ENCODE data around the gene EPO. TPM values are rescaled to one million over a fixed set of nuclear protein-coding genes. Genes with fewer than 3 reads are reported as not detected.

The EPO gene
- total and polyA plus RNA-seq, 2 experiments from 2014 or later = not detected

- Histone ChIP-seq H3K36me3 (ENCODE audit: low read depth) (no peaks in the 10 kb centered on the region), H3K27me3 (replicated peaks; ENCODE audit: insufficient read depth) (peaks cover 4% of the 10 kb centered on the region; the same call in 1 of the 2 replicates), H3K79me2 (ENCODE audit: insufficient read depth) (peaks cover 28% of the 10 kb centered on the region), H3K9ac (peak overlapping the region; percentile 95), H4K20me1 (ENCODE audit: insufficient read depth) (no peaks in the 10 kb centered on the region), H2AFZ (peak overlapping the region; percentile 94), H3K4me3 (peak overlapping the region; percentile 94), H3F3A (ENCODE audit: insufficient read depth) (no peaks in the 10 kb centered on the region), H3K4me1 (ENCODE audit: insufficient read depth) (peaks cover 6% of the 10 kb centered on the region; the same call in 1 of the 2 replicates), H3K9me3 (ENCODE audit: low read depth) (no peaks in the 10 kb centered on the region), H3K4me2 (ENCODE audit: unreplicated experiment) (peak overlapping the region; percentile 77), H3K9me2 (ENCODE audit: insufficient read depth) (no peaks in the 10 kb centered on the region), H3K27ac (peak overlapping the region; percentile 74)
- peak; percentile 79 for DNase-seq
- WGBS, 2 experiments (ENCODE audit: low coverage in 1 of 2, low lambda C conversion rate in 2 of 2, missing lambda C conversion rate in 2 of 2) = 1 to 2% methylated on average over 22 to 25 of the region's 25 CpGs
- TF ChIP-seq EZH2 (IDR thresholded peaks at IDR 0.05; ENCODE audit: insufficient read depth, poor library complexity, severe bottlenecking) = no peak
- TF ChIP-seq EZH2phosphoT487 (IDR thresholded peaks at IDR 0.05; ENCODE audit: insufficient read depth, low read depth) = no peak
- in situ Hi-C loops (cut with MboI) = no loop called here
These were observed 14.9 kb upstream of the EPO start for GRCh38 chr7:100705320-100705752.

- DNase-seq = peak; percentile 100
- Histone ChIP-seq H3K4me3 (peak within 1 kb of the TSS; percentile 94), H3K27me3 (replicated peaks; ENCODE audit: insufficient read depth) (peaks cover 4% of the 10 kb centered on the region; the same call in 1 of the 2 replicates), H3K4me2 (ENCODE audit: unreplicated experiment) (peak within 1 kb of the TSS; percentile 77), H3K79me2 (ENCODE audit: insufficient read depth) (peaks cover 28% of the 10 kb centered on the region), H3K4me1 (ENCODE audit: insufficient read depth) (peaks cover 6% of the 10 kb centered on the region; the same call in 1 of the 2 replicates), H2AFZ (peak within 1 kb of the TSS; percentile 94), H3K9me2 (ENCODE audit: insufficient read depth) (no peaks in the 10 kb centered on the region), H4K20me1 (ENCODE audit: insufficient read depth) (no peaks in the 10 kb centered on the region), H3K36me3 (ENCODE audit: low read depth) (no peaks in the 10 kb centered on the region), H3F3A (ENCODE audit: insufficient read depth) (no peaks in the 10 kb centered on the region), H3K9ac (peak within 1 kb of the TSS; percentile 95), H3K9me3 (ENCODE audit: low read depth) (no peaks in the 10 kb centered on the region), H3K27ac (peak within 1 kb of the TSS; percentile 74)
- TF ChIP-seq EZH2phosphoT487 (IDR thresholded peaks at IDR 0.05; ENCODE audit: insufficient read depth, low read depth) = no peak
- no peak for TF ChIP-seq EZH2 (IDR thresholded peaks at IDR 0.05; ENCODE audit: insufficient read depth, poor library complexity, severe bottlenecking)
- in situ Hi-C loops (cut with MboI) = no loop called here
- WGBS, 2 experiments (ENCODE audit: low coverage in 1 of 2, low lambda C conversion rate in 2 of 2, missing lambda C conversion rate in 2 of 2) = 0 to 1% methylated on average over 60 to 70 of the region's 86 CpGs
These were observed 14.3 kb upstream of the EPO start, which contains the start of gene POP7 for GRCh38 chr7:100705753-100706671. TSS of gene POP7 (plus strand) at chr7:100706121. CDS start at chr7:100706831, 710 bp downstream.

GRCh38 chr7:100706672-100707311 is 13.5 kb upstream of the EPO start:
- H2AFZ ChIP-seq = peak overlapping the region; percentile 94
- peak; percentile 20 for DNase-seq
- H3K4me3 ChIP-seq = peak overlapping the region; percentile 94
- H4K20me1 ChIP-seq (ENCODE audit: insufficient read depth) = no peaks in the 10 kb centered on the region
- H3K27ac ChIP-seq = no peak overlapping the region
- TF ChIP-seq EZH2phosphoT487 (IDR thresholded peaks at IDR 0.05; ENCODE audit: insufficient read depth, low read depth) (no peak), EZH2 (IDR thresholded peaks at IDR 0.05; ENCODE audit: insufficient read depth, poor library complexity, severe bottlenecking) (no peak)
- H3K4me1 ChIP-seq (ENCODE audit: insufficient read depth) = peaks cover 6% of the 10 kb centered on the region; the same call in 1 of the 2 replicates
- H3K79me2 ChIP-seq (ENCODE audit: insufficient read depth) = peaks cover 28% of the 10 kb centered on the region
- H3K9me2 ChIP-seq (ENCODE audit: insufficient read depth) = no peaks in the 10 kb centered on the region
- H3K4me2 ChIP-seq (ENCODE audit: unreplicated experiment) = peak overlapping the region; percentile 77
- in situ Hi-C loops (cut with MboI) = no loop called here
- WGBS, 2 experiments (ENCODE audit: low coverage in 1 of 2, low lambda C conversion rate in 2 of 2, missing lambda C conversion rate in 2 of 2) = 16% methylated on average over 34 of the region's 34 CpGs
- H3K9ac ChIP-seq = peak overlapping the region; percentile 95
- 0 out of 2 replicates have a peak, but pooled peaks cover 4% of the 10 kb centered on the region for H3K27me3 ChIP-seq (replicated peaks; ENCODE audit: insufficient read depth)
- H3K36me3 ChIP-seq (ENCODE audit: low read depth) = no peaks in the 10 kb centered on the region
- H3F3A ChIP-seq (ENCODE audit: insufficient read depth) = no peaks in the 10 kb centered on the region
- H3K9me3 ChIP-seq (ENCODE audit: low read depth) = no peaks in the 10 kb centered on the region

DNA sequence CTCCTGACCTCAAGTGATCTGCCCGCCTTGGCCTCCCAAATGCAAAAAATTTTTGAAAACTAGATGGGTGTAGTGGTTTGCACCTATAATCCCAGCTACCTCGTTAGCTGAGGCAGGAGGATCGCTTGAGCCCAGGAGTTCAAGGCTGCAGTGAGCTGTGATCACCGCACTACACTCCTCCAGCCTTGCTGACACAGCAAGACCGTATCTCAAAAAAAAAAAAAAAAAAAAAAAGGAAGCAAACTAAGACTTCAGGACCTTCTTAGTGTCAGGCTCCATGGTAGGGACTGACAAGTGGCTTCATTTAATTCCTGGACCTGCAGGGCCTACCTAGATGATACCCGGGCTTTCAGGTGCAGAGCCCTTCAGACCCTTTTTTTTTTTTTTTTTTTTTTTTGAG is 11.9 kb upstream of the EPO start:
- no peak overlapping the region for H3K9ac ChIP-seq
- no peak overlapping the region for H2AFZ ChIP-seq
- H3K4me3 ChIP-seq = no peak overlapping the region
- 88% methylated on average over 6 of the region's 6 CpGs for WGBS, 2 experiments (ENCODE audit: low coverage in 1 of 2, low lambda C conversion rate in 2 of 2, missing lambda C conversion rate in 2 of 2)
- in situ Hi-C loops (cut with MboI) = no loop called here
- no peak for DNase-seq
- no peaks in the 10 kb centered on the region for H3K9me2 ChIP-seq (ENCODE audit: insufficient read depth)
- no peaks in the 10 kb centered on the region for H3F3A ChIP-seq (ENCODE audit: insufficient read depth)
- no peak for TF ChIP-seq EZH2phosphoT487 (IDR thresholded peaks at IDR 0.05; ENCODE audit: insufficient read depth, low read depth)
- TF ChIP-seq EZH2 (IDR thresholded peaks at IDR 0.05; ENCODE audit: insufficient read depth, poor library complexity, severe bottlenecking) = no peak
- H3K4me2 ChIP-seq (ENCODE audit: unreplicated experiment) = no peak overlapping the region
- no peaks in the 10 kb centered on the region for H4K20me1 ChIP-seq (ENCODE audit: insufficient read depth)
- peaks cover 6% of the 10 kb centered on the region; the same call in 1 of the 2 replicates for H3K4me1 ChIP-seq (ENCODE audit: insufficient read depth)
- H3K27ac ChIP-seq = no peak overlapping the region
- no peaks in the 10 kb centered on the region for H3K27me3 ChIP-seq (replicated peaks; ENCODE audit: insufficient read depth)
- H3K36me3 ChIP-seq (ENCODE audit: low read depth) = no peaks in the 10 kb centered on the region
- H3K9me3 ChIP-seq (ENCODE audit: low read depth) = no peaks in the 10 kb centered on the region
- H3K79me2 ChIP-seq (ENCODE audit: insufficient read depth) = peaks cover 28% of the 10 kb centered on the region

Data from GM23248 (cell line).